Activated naive CD4-positive, alpha-beta T cell treated with anti-CD3 and anti-CD28 coated beads, Interleukin-2, amount 50 U/mL, for 24 hours (primary cell): Measurements from ENCODE around the gene MGAT5.

Experiments used
- H3K27ac Mint-ChIP-seq: one replicate; pipeline ENCODE4 v1.8.0; 2021; ENCODE audit warnings: mild to moderate bottlenecking, mixed read lengths
- H3K27me3 Mint-ChIP-seq: one replicate; pipeline ENCODE4 v1.8.0; 2021; ENCODE audit warnings: mixed read lengths
- H3K36me3 Mint-ChIP-seq: one replicate; pipeline ENCODE4 v1.8.0; 2021; ENCODE audit warnings: mixed read lengths
- H3K4me1 Mint-ChIP-seq: one replicate; pipeline ENCODE4 v1.8.0; 2021; ENCODE audit warnings: mixed read lengths
- H3K4me3 Mint-ChIP-seq: one replicate; pipeline ENCODE4 v1.8.0; 2021; ENCODE audit warnings: mild to moderate bottlenecking, mixed read lengths
- H3K9me3 Mint-ChIP-seq: one replicate; pipeline ENCODE4 v1.8.0; 2021; ENCODE audit warnings: mixed read lengths

Gene MGAT5

DNA sequence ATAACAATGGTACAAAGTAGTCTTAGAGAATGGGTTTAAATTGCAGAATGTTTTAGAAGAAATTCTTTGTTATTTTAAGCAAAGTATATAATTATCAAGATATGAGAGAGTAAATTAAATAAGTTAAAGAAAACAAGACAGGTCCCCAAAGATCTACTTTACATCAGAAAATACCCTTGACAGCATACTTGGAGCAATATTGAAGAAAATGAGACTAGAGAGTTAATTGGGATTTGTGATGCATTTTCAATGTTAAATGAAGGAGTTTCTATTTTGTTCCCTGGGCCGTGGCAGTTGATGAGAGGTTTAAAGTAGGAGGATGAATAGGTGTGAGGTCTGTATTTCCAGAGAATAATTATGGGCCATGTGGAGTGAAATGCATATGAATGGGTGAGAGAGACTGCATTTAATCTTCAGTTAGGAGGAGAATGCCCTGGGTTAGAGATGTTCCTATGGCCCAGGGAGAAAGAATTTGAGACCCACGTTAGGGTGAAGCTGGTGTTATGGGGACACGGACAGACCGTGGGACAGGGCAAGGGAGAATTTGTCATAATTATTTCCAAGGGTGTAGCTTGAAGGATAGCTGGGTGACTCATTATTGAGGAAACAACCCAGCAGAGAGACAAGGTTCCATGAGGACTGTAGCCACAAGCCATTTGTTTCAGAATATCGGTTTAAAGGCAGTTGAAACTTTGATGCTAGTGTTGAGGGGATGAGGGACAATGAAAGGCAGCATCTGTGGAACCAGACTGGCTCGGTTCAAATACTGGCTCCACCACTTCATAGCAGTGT, 22.7 kb downstream of the MGAT5 start:
- peaks cover 55% of the 10 kb centered on the region for H3K4me1 Mint-ChIP-seq
- H3K9me3 Mint-ChIP-seq: peaks cover 5% of the 10 kb centered on the region
- H3K27me3 Mint-ChIP-seq: no peaks in the 10 kb centered on the region
- peak overlapping the region; percentile 31 for H3K27ac Mint-ChIP-seq
- no peak overlapping the region for H3K4me3 Mint-ChIP-seq
- H3K36me3 Mint-ChIP-seq: peaks cover 24% of the 10 kb centered on the region

DNA sequence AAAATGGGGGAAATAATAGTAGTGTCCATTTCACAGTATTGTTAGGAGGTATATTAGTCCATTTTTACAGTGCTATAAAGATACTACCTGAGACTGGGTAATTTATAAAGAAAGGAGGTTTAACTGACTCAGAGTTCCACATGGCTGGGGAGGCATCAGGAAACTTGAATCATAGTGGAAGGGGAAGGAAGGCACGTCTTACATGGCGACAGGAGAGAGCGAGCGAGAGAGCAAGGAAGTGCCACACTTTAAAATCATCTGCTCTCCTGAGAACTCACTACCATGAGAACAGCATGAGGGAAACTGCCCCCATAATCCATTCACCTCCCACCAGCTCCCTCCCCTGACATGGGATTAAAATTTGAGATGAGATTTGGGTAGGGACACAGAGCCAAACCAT, 23.4 kb downstream of the MGAT5 start:
- peak overlapping the region; percentile 69 for H3K27ac Mint-ChIP-seq
- H3K4me3 Mint-ChIP-seq: no peak overlapping the region
- no peaks in the 10 kb centered on the region for H3K27me3 Mint-ChIP-seq
- H3K4me1 Mint-ChIP-seq: peaks cover 55% of the 10 kb centered on the region
- peaks cover 5% of the 10 kb centered on the region for H3K9me3 Mint-ChIP-seq
- H3K36me3 Mint-ChIP-seq: peaks cover 18% of the 10 kb centered on the region

DNA sequence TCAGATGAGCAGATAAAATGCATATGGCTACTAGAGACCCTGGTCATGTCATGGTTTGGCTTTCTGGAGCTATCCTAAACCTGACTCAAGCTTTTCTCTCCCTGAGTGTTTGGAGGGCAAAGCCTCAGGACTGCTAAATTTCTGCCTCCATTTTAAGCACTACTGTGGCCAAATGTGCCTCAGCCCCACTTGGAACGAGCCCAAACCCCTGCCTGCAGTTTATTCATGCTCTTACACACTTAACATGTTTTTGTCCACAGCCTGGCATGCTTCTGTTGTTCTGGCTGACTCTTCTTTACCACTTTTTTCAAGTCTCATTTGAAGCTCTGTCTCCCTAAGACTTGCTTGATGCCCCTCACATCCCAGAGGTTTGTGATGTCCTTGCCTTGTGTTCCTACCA, 24.7 kb downstream of the MGAT5 start:
- H3K4me1 Mint-ChIP-seq: peaks cover 57% of the 10 kb centered on the region

DNA sequence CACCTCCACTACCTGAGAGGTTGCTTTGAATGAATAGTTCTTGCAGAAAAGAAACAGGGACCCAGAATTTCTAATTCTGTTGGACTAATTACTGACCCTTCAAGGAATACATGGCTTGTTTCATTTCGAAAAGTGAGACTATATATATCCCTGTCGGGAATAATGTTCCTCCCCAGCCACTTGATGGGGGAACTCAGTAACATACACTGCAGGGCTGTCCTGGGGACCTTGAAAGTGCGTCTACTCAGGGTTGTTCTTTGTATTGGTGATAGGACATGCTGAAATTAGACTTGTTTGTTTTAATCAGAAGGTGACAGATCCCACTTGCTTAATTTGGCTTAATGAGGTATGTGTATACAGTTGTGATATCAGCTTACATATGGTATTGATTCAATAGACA, 25.5 kb downstream of the MGAT5 start:
- Mint-ChIP-seq H3K4me1 (peaks cover 64% of the 10 kb centered on the region), H3K27ac (peak overlapping the region; percentile 47), H3K9me3 (peaks cover 5% of the 10 kb centered on the region), H3K4me3 (no peak overlapping the region), H3K36me3 (peaks cover 16% of the 10 kb centered on the region), H3K27me3 (no peaks in the 10 kb centered on the region)

More for the DNA sequence above, 24.7 kb downstream of the MGAT5 start:
- H3K27me3 Mint-ChIP-seq: no peaks in the 10 kb centered on the region
- peaks cover 16% of the 10 kb centered on the region for H3K36me3 Mint-ChIP-seq
- H3K27ac Mint-ChIP-seq: no peak overlapping the region
- H3K4me3 Mint-ChIP-seq: no peak overlapping the region
- H3K9me3 Mint-ChIP-seq: peaks cover 5% of the 10 kb centered on the region

DNA sequence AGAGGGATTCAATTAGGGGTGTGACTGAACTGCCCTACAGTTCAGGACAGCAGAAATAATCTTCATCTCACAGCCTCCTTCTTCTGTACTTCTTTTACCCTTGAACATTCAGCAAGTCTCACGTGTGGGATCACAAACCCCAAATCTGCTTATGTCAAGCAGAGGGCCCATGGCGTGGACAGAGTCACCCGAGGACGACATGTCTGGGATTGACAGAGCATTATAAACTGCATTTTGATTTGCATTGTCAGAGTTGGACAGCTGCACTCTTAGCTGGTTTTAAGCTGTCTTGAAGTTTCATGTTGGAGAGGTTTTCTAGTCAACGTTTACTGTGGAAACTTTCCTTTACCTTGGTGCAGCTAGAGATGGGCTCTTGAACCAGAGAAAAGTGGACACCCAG, 26.4 kb downstream of the MGAT5 start:
- H3K9me3 Mint-ChIP-seq: peaks cover 5% of the 10 kb centered on the region
- H3K36me3 Mint-ChIP-seq: peaks cover 15% of the 10 kb centered on the region
- H3K27ac Mint-ChIP-seq: no peak overlapping the region
- H3K27me3 Mint-ChIP-seq: no peaks in the 10 kb centered on the region
- peaks cover 62% of the 10 kb centered on the region for H3K4me1 Mint-ChIP-seq
- no peak overlapping the region for H3K4me3 Mint-ChIP-seq

DNA sequence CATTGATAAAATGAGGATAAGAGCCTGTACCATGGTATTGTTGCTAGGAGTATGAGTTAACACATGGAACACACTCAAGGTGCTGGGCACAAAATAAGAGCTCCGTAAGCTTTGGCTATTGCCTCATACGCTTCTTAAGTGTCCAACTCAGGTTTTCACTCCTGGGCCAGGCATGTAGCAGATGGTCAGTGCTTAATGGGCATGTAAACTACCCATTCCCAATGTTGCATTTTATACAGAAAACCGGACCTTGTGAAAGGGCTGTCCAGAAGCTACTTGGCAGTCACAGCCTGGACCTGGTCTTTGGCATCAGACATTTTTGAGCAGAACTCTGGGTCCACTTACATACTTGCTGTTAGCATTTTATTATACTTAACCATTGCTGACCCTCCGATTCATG, 26.9 kb downstream of the MGAT5 start:
- H3K4me3 Mint-ChIP-seq: no peak overlapping the region
- H3K36me3 Mint-ChIP-seq: peaks cover 14% of the 10 kb centered on the region

DNA sequence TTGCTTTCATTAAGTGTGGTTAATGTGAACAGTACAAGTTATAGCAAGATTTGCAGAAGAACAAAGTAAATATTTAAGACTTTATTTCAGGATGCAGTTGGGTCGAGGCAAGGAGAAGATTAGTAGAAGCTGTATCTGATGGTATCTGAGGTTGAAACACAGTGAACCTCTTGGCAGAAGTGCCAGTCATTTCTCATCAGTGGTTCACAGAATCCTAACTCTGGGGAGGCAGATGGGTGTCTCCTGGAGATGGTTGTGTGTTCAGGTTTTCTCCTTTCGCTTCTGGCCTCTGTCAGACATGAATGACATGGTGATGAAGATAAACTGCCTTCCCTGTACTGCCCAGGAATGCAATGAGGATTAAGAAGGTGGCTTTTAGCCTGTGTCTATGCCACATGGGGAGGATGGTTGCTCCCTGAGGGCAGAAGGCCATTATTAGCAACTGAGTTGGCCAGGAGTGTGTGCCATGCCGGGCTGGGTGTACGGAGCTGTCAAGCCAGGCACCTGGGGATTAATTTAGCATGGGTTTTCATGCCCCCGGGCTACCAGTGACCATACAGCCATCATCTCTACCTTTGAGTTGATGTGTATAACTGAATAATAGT, 28.0 kb downstream of the MGAT5 start:
- peaks cover 62% of the 10 kb centered on the region for H3K4me1 Mint-ChIP-seq
- peak overlapping the region; percentile 40 for H3K4me3 Mint-ChIP-seq
- no peaks in the 10 kb centered on the region for H3K27me3 Mint-ChIP-seq
- peaks cover 8% of the 10 kb centered on the region for H3K36me3 Mint-ChIP-seq
- H3K9me3 Mint-ChIP-seq: peaks cover 5% of the 10 kb centered on the region
- H3K27ac Mint-ChIP-seq: peak overlapping the region; percentile 52

More for the DNA sequence above, 26.9 kb downstream of the MGAT5 start:
- Mint-ChIP-seq H3K27me3 (no peaks in the 10 kb centered on the region), H3K9me3 (peaks cover 5% of the 10 kb centered on the region), H3K27ac (no peak overlapping the region), H3K4me1 (peaks cover 66% of the 10 kb centered on the region)

DNA sequence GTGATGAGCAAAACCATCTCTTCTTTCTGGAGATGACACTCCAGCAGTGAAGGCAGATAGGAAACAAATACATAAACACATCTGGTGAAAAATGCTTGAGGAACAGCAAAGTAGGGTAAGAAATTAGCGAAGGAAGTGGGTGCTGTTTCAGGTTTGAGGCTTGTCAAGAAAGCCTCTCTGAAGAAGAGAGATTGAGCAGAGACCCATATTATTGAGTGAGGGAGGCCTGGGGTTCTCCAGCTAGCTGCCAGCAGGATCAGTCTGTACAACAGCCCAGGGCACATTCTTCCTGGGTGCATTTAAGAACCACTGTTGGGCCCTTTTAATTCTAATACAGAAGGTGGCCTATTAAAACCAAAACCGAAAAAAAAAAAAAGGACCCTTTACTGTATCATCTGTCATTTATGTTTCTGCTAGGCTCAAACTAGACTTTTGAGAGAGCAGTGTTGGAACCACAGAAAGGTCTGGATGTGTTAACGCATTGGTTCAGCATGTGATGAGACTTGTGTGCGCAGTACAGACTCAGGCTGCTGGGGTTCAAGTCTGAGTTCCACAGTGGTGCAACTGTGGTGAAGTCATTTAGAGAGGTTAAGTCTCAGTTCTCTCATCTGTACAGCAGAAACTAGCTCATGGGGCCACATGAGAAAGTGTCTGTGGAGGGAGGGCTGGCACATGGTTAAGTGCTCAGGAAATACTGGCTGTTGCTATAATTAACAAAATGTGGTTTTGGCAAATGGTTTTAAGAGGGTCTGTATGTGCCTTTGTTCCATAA, 28.9 kb downstream of the MGAT5 start:
- H3K4me3 Mint-ChIP-seq: peak overlapping the region; percentile 68

DNA sequence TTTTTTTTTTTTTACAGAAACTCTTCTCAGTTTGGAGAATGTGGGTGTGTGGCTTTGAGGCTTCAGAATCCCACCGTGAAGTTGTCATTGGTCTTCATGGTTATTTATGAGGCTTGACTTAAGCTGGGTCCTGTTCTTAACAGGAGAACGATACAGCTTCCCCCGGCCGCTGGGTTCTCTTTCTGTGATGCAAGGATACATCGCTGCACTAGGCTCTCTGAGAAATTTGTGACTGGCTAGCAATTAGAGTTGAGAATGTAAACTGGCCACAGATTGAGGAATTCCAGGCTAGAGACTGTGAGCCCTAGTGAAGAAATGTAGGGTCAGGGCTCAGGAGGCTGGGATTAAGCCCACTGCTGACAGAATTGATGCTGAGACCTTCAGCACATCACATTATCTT, 29.8 kb downstream of the MGAT5 start:
- Mint-ChIP-seq H3K36me3 (peaks cover 4% of the 10 kb centered on the region), H3K27ac (no peak overlapping the region), H3K4me3 (peak overlapping the region; percentile 7), H3K4me1 (peaks cover 56% of the 10 kb centered on the region), H3K9me3 (no peaks in the 10 kb centered on the region), H3K27me3 (no peaks in the 10 kb centered on the region)

More for the DNA sequence above, 28.9 kb downstream of the MGAT5 start:
- Mint-ChIP-seq H3K27ac (peak overlapping the region; percentile 92), H3K9me3 (no peaks in the 10 kb centered on the region), H3K4me1 (peaks cover 56% of the 10 kb centered on the region), H3K36me3 (peaks cover 4% of the 10 kb centered on the region), H3K27me3 (no peaks in the 10 kb centered on the region)

DNA sequence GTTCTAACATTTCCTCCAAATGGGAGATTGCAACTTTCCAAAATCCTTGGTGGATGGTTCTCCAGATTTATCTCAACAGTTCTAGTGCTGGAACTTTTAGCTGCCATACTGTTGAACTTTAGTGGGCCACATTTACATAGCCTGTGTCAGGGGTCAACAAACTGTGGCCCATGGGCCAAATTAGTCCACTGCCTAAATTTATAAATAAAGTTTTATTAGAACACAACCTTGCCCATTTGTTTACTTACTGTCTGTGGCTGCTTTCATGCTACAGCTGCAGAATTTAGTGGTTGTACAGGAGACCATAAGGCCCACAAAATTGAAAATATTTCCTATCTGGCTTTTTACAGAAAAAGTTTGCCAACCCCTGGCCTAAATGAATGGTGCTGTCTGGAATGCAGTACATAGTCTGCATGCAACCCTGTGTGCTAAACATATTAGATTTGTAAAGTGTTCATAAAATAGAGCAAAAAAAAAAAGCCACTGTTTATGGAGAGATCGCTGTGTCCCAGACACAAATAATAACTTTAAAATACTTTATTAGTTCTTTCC, 30.3 kb downstream of the MGAT5 start:
- Mint-ChIP-seq H3K27ac (no peak overlapping the region), H3K4me1 (peaks cover 52% of the 10 kb centered on the region), H3K4me3 (no peak overlapping the region), H3K27me3 (no peaks in the 10 kb centered on the region), H3K9me3 (no peaks in the 10 kb centered on the region), H3K36me3 (peaks cover 2% of the 10 kb centered on the region)

DNA sequence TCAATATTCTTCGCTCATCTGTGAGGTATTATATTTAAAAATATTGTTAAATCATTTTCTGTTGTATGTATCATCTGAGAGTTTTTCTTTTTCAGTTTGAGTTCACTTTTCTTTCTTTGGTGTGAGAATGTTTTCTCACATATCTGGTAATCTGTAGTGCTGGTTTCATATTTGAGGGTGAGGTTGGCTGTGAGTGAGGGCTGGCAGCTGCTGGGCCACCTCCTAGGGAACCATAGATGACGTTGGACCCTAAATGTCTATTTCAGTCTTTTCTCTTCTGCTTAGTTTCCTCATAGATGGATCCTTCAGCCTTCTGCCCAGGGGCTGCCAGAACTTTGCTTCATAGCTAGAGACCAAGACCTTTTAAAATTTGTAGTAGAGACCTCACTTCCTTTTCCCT, 33.5 kb downstream of the MGAT5 start:
- Mint-ChIP-seq H3K4me1 (peaks cover 32% of the 10 kb centered on the region), H3K27me3 (no peaks in the 10 kb centered on the region), H3K36me3 (peaks cover 2% of the 10 kb centered on the region), H3K9me3 (no peaks in the 10 kb centered on the region), H3K4me3 (peak overlapping the region; percentile 8), H3K27ac (peak overlapping the region; percentile 73)

DNA sequence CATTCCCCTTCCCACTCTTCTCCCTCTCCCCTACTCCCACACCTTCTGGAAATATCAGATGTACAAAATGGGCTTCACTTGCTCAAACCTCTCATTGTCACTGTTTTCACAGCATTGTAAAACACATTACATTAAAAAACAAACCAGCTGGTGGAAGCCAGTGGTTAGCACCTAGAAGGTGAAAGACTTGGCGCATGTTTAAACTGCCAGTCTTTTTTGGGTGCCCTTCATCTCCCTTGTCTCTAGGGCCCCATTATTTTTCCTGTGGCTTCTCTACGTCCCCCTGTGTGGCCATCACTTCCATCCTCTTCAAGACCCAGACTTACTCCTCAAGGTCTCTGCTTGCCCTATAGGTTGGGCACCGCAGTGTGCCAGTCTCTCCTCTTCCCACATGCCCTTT, 34.9 kb downstream of the MGAT5 start:
- Mint-ChIP-seq H3K27ac (no peak overlapping the region), H3K4me3 (no peak overlapping the region), H3K36me3 (no peaks in the 10 kb centered on the region), H3K4me1 (peaks cover 25% of the 10 kb centered on the region), H3K9me3 (no peaks in the 10 kb centered on the region), H3K27me3 (no peaks in the 10 kb centered on the region)

DNA sequence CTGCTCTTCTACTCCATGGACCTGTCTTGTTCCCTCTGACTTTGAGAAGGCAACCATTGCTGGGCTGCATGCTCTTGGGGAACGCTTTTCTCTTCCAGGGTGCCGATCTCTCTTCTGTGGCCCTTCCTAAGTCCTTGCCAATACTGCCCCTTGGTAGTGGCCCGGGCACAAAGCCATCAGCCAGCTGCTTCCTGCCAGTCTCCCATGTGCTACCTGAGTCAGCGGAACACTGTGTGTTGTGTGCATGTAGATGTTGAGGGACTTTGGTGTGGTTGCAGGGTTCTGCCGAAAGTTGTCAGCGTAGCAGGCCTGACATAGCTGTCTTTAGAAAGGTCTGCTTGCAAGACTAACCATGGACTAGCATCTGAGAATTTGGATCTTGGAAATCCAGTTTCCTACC, 35.4 kb downstream of the MGAT5 start:
- H3K27ac Mint-ChIP-seq: no peak overlapping the region
- no peak overlapping the region for H3K4me3 Mint-ChIP-seq
- H3K4me1 Mint-ChIP-seq: peaks cover 26% of the 10 kb centered on the region
- no peaks in the 10 kb centered on the region for H3K36me3 Mint-ChIP-seq
- no peaks in the 10 kb centered on the region for H3K9me3 Mint-ChIP-seq
- H3K27me3 Mint-ChIP-seq: no peaks in the 10 kb centered on the region

DNA sequence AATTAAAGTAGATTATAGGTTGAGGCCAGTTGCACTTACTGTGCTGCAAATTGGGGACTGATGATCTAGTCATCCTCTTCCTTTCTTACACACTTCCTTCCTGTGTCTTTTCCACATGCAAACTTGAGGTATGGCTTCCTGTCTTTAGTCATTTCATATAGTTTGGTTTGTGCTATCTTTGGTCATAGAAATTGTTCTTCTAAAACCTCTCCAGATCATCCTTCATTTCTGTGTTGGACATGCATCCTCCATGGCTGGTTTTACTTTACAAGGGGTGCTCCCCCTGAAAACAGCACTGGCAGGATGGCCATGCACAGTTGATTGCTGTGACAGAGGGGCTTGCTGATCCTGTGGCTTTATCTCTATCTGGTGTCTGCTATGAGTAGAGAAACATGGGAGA, 36.5 kb downstream of the MGAT5 start:
- Mint-ChIP-seq H3K36me3 (no peaks in the 10 kb centered on the region), H3K4me1 (peaks cover 31% of the 10 kb centered on the region), H3K4me3 (no peak overlapping the region), H3K9me3 (no peaks in the 10 kb centered on the region), H3K27ac (no peak overlapping the region), H3K27me3 (no peaks in the 10 kb centered on the region)

DNA sequence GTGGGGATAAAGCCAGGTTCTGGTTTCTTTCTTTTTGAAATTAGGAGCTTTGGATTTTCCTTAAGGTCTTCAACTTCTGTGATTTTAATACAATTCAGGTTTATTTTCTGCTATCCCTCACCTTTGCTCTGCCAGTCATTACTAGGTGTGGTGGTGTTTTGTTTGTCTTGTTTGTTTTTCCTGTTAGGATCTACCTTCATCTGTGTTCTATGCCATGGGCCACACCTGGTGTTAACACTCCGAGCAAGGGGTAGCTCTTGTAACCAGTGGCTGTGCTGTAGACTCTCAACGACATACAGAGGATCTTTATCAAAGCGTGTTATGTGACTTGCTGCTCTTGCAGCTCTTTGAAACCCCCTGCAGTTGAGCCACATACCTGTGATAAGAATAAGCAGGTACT, 38.6 kb downstream of the MGAT5 start:
- Mint-ChIP-seq H3K27ac (no peak overlapping the region), H3K4me1 (peaks cover 39% of the 10 kb centered on the region), H3K27me3 (no peaks in the 10 kb centered on the region), H3K4me3 (peak overlapping the region; percentile 0), H3K9me3 (no peaks in the 10 kb centered on the region), H3K36me3 (peaks cover 5% of the 10 kb centered on the region)
